Measurements from ENCODE around the gene ERVW-1. TPM values are rescaled to one million over a fixed set of nuclear protein-coding genes. Genes with fewer than 3 reads are reported as not detected.

Gene ERVW-1
- total RNA-seq, 2 experiments from 2014 or later, result not detected

GRCh38 chr7:92461027-92462003, 16.4 kb downstream of the ERVW-1 start:
- peak; percentile 79 for TF ChIP-seq CTCF (IDR thresholded peaks at IDR 0.05)
- H3K36me3 ChIP-seq (ENCODE audit: insufficient read depth, low read length), result peaks cover 7% of the 10 kb centered on the region
- no peaks in the 10 kb centered on the region for H3K27me3 ChIP-seq (ENCODE audit: control insufficient read depth in 1 of 2, insufficient read depth in 2 of 2, low read length in 2 of 2)
- no peak overlapping the region for H3K4me3 Mint-ChIP-seq
- intact Hi-C loops (cut with DNase I, micrococcal nuclease), result loop anchor here (5.0 kb wide), 1 partner anchor 39 kb away; no protein-coding TSS in a partner anchor
- H3K36me3 Mint-ChIP-seq (ENCODE audit: low read depth), result peaks cover 4% of the 10 kb centered on the region
- CTCF ChIA-PET, result interaction anchor here (0.9 to 1.8 kb wide), 6 partner anchors 11 to 521 kb away, joined by 3 to 11 read pairs (median 4); partner anchors contain the start of genes AKAP9 and GATAD1
- POLR2A ChIA-PET, result interaction anchor here (0.9 to 1.9 kb wide), 3 partner anchors 13 to 581 kb away, joined by 3 to 18 read pairs (median 3); partner anchors contain the start of genes GATAD1, MTERF1 and RBM48
- no peaks in the 10 kb centered on the region for H3K4me1 Mint-ChIP-seq (ENCODE audit: low read depth)
- H3K27ac ChIP-seq (ENCODE audit: low read depth in 1 of 2, low read length in 2 of 2), result no peak overlapping the region
- no peak overlapping the region for H3K27ac Mint-ChIP-seq
- no peaks in the 10 kb centered on the region for H3K9me3 Mint-ChIP-seq
- ATAC-seq (ENCODE audit: poor library complexity), result peak; percentile 63
- H3K4me1 ChIP-seq (ENCODE audit: insufficient read depth, low read length), result no peaks in the 10 kb centered on the region
- H3K4me3 ChIP-seq (ENCODE audit: low read length), result no peak overlapping the region
- H3K9me3 ChIP-seq (ENCODE audit: control insufficient read depth in 1 of 2, insufficient read depth in 1 of 2, low read length in 2 of 2), result no peaks in the 10 kb centered on the region
- no peaks in the 10 kb centered on the region for H3K27me3 Mint-ChIP-seq
- DNase-seq, result peak in 11 of 14 experiments; percentile 1 to 58 (median 11)

GRCh38 chr7:92460510-92460909, 17.2 kb downstream of the ERVW-1 start:
- no peak for DNase-seq
- peaks cover 12% of the 10 kb centered on the region for H3K36me3 Mint-ChIP-seq (ENCODE audit: low read depth)
- H3K4me1 Mint-ChIP-seq (ENCODE audit: low read depth), result no peaks in the 10 kb centered on the region
- ATAC-seq (ENCODE audit: poor library complexity), result no peak
- peaks cover 9% of the 10 kb centered on the region for H3K36me3 ChIP-seq (ENCODE audit: insufficient read depth, low read length)
- no peaks in the 10 kb centered on the region for H3K9me3 ChIP-seq (ENCODE audit: control insufficient read depth in 1 of 2, insufficient read depth in 1 of 2, low read length in 2 of 2)
- intact Hi-C loops (cut with DNase I, micrococcal nuclease), result loop anchor here (5.0 kb wide), 1 partner anchor 38 kb away; no protein-coding TSS in a partner anchor
- H3K4me1 ChIP-seq (ENCODE audit: insufficient read depth, low read length), result no peaks in the 10 kb centered on the region
- H3K9me3 Mint-ChIP-seq, result no peaks in the 10 kb centered on the region
- H3K4me3 Mint-ChIP-seq, result no peak overlapping the region
- ChIA-PET CTCF (interaction anchor here (1.3 to 1.8 kb wide), 3 partner anchors 13 to 36 kb away, joined by 3 to 11 read pairs (median 6); partner anchors contain the start of gene GATAD1), POLR2A (interaction anchor here (1.9 kb wide), 1 partner anchor 13 kb away, joined by 18 read pairs; the partner anchor contains the start of gene GATAD1)
- no peak overlapping the region for H3K27ac Mint-ChIP-seq
- H3K27ac ChIP-seq (ENCODE audit: low read depth in 1 of 2, low read length in 2 of 2), result no peak overlapping the region
- H3K27me3 ChIP-seq (ENCODE audit: control insufficient read depth in 1 of 2, insufficient read depth in 2 of 2, low read length in 2 of 2), result no peaks in the 10 kb centered on the region
- no peak for TF ChIP-seq CTCF (IDR thresholded peaks at IDR 0.05)
- H3K4me3 ChIP-seq (ENCODE audit: low read length), result no peak overlapping the region
- no peaks in the 10 kb centered on the region for H3K27me3 Mint-ChIP-seq

GRCh38 chr7:92460109-92460508, 17.6 kb downstream of the ERVW-1 start:
- no peaks in the 10 kb centered on the region for H3K9me3 ChIP-seq (ENCODE audit: control insufficient read depth in 1 of 2, insufficient read depth in 1 of 2, low read length in 2 of 2)
- H3K27me3 Mint-ChIP-seq, result no peaks in the 10 kb centered on the region
- no peaks in the 10 kb centered on the region for H3K4me1 Mint-ChIP-seq (ENCODE audit: low read depth)
- TF ChIP-seq CTCF (IDR thresholded peaks at IDR 0.05), result no peak
- H3K36me3 ChIP-seq (ENCODE audit: insufficient read depth, low read length), result peaks cover 9% of the 10 kb centered on the region
- CTCF ChIA-PET, result no interaction called here
- DNase-seq (no peak), ATAC-seq (ENCODE audit: poor library complexity) (no peak)
- no peak overlapping the region for H3K27ac ChIP-seq (ENCODE audit: low read depth in 1 of 2, low read length in 2 of 2)
- peaks cover 14% of the 10 kb centered on the region for H3K36me3 Mint-ChIP-seq (ENCODE audit: low read depth)
- POLR2A ChIA-PET, result interaction anchor here (1.9 kb wide), 1 partner anchor 12 kb away, joined by 18 read pairs; the partner anchor contains the start of gene GATAD1
- no peaks in the 10 kb centered on the region for H3K9me3 Mint-ChIP-seq
- H3K27ac Mint-ChIP-seq, result no peak overlapping the region
- no peaks in the 10 kb centered on the region for H3K27me3 ChIP-seq (ENCODE audit: control insufficient read depth in 1 of 2, insufficient read depth in 2 of 2, low read length in 2 of 2)
- no peak overlapping the region for H3K4me3 ChIP-seq (ENCODE audit: low read length)
- no peak overlapping the region for H3K4me3 Mint-ChIP-seq
- intact Hi-C loops (cut with DNase I, micrococcal nuclease), result loop anchor here (5.0 kb wide), 1 partner anchor 38 kb away; no protein-coding TSS in a partner anchor
- no peaks in the 10 kb centered on the region for H3K4me1 ChIP-seq (ENCODE audit: insufficient read depth, low read length)
